Right atrium auricular region (tissue), 2 donors: ENCODE data around the gene CEMIP. TPM values are rescaled to one million over a fixed set of nuclear protein-coding genes. Genes with fewer than 3 reads are reported as not detected.

ENCODE experiments used
- DNase-seq: peaks from one replicate; pipeline ENCODE4 v3.0.0-alpha.2; 2019; ENCODE audit warnings: low spot score
- H3K27ac ChIP-seq, 2 donors: fragments of 200-600 bp; sonication (generic); 1 replicate in 1 of 2; 2 replicates in 1 of 2; pipeline ENCODE4 v1.5.1; 2016 to 2019
- H3K27me3 ChIP-seq, 2 donors: fragments of 200-600 bp; sonication (generic); one replicate each; pipeline versions ENCODE4 v1.5.1 to v1.6.0; 2017 to 2019
- H3K36me3 ChIP-seq: fragments of 200-600 bp; sonication (generic); one replicate; pipeline ENCODE4 v1.5.1; 2016
- H3K4me1 ChIP-seq, 2 donors: fragments of 200-600 bp; sonication (generic); one replicate each; pipeline versions ENCODE4 v1.5.1 to v1.6.0; 2017 to 2019
- H3K4me3 ChIP-seq, 2 donors: fragments of 200-600 bp; sonication (generic); 1 replicate in 1 of 2; 2 replicates in 1 of 2; pipeline ENCODE4 v1.5.1; 2017 to 2019; ENCODE audit warnings: mild to moderate bottlenecking in 1 of 2, moderate library complexity in 1 of 2
- H3K9me3 ChIP-seq, 2 donors: fragments of 200-600 bp; sonication (generic); one replicate each; pipeline ENCODE4 v1.5.1; 2019
- CTCF ChIP-seq, 2 donors: fragments of 200-600 bp; sonication (generic); IDR thresholded peaks; one replicate each; pipeline ENCODE4 v1.5.1; 2019; ENCODE audit warnings: antibody characterized with exemption in 2 of 2
- total RNA-seq, 2 donors: library from RNA; depleted of rRNA; stranded (reverse); fragments of >200 nt; gene quantifications; one replicate each; pipeline ENCODE4 v1.1.0, GENCODE V29; 2016

The CEMIP gene
- total RNA-seq, 2 donors from 2014 or later: 0.22 to 2.9 TPM

- no peak for TF ChIP-seq CTCF (IDR thresholded peaks at IDR 0.05)
- no peak overlapping the region for H3K4me3 ChIP-seq
- no peaks in the 10 kb centered on the region for H3K36me3 ChIP-seq
- peaks cover 0 to 10% of the 10 kb centered on the region in 2 donors for H3K4me1 ChIP-seq
- no peaks in the 10 kb centered on the region for H3K27me3 ChIP-seq
- no peak for DNase-seq
- H3K27ac ChIP-seq: no peak overlapping the region
- H3K9me3 ChIP-seq: no peaks in the 10 kb centered on the region
Observed at GRCh38 chr15:80733460-80733859, 45.7 kb upstream of the CEMIP start.

GRCh38 chr15:80735344-80735743 is 43.8 kb upstream of the CEMIP start:
- H3K27ac ChIP-seq: no peak overlapping the region
- TF ChIP-seq CTCF (IDR thresholded peaks at IDR 0.05): no peak
- peaks cover 0 to 10% of the 10 kb centered on the region in 2 donors for H3K4me1 ChIP-seq

GRCh38 chr15:80736560-80736959 is 42.6 kb upstream of the CEMIP start:
- Histone ChIP-seq H3K27me3 (no peaks in the 10 kb centered on the region), H3K36me3 (no peaks in the 10 kb centered on the region), H3K9me3 (no peaks in the 10 kb centered on the region), H3K4me3 (no peak overlapping the region), H3K4me1 (peaks cover 0 to 10% of the 10 kb centered on the region in 2 donors), H3K27ac (no peak overlapping the region)
- DNase-seq: no peak
- TF ChIP-seq CTCF (IDR thresholded peaks at IDR 0.05): no peak

More at GRCh38 chr15:80735344-80735743, 43.8 kb upstream of the CEMIP start:
- no peaks in the 10 kb centered on the region for H3K9me3 ChIP-seq
- H3K27me3 ChIP-seq: no peaks in the 10 kb centered on the region
- DNase-seq: no peak
- H3K36me3 ChIP-seq: no peaks in the 10 kb centered on the region
- H3K4me3 ChIP-seq: no peak overlapping the region

GRCh38 chr15:80739919-80740318 is 39.3 kb upstream of the CEMIP start:
- Histone ChIP-seq H3K27ac (no peak overlapping the region), H3K27me3 (no peaks in the 10 kb centered on the region), H3K4me1 (no peaks in the 10 kb centered on the region), H3K9me3 (no peaks in the 10 kb centered on the region), H3K4me3 (no peak overlapping the region), H3K36me3 (no peaks in the 10 kb centered on the region)
- TF ChIP-seq CTCF (IDR thresholded peaks at IDR 0.05): no peak
- no peak for DNase-seq

GRCh38 chr15:80742081-80742480 is 37.1 kb upstream of the CEMIP start:
- H3K4me3 ChIP-seq: no peak overlapping the region
- H3K4me1 ChIP-seq: no peaks in the 10 kb centered on the region
- DNase-seq: no peak
- no peaks in the 10 kb centered on the region for H3K9me3 ChIP-seq
- TF ChIP-seq CTCF (IDR thresholded peaks at IDR 0.05): no peak
- H3K27ac ChIP-seq: no peak overlapping the region
- H3K36me3 ChIP-seq: no peaks in the 10 kb centered on the region
- H3K27me3 ChIP-seq: no peaks in the 10 kb centered on the region

GRCh38 chr15:80743189-80743833 is 35.9 kb upstream of the CEMIP start:
- H3K4me3 ChIP-seq: no peak overlapping the region
- H3K27me3 ChIP-seq: no peaks in the 10 kb centered on the region
- H3K27ac ChIP-seq: no peak overlapping the region
- H3K4me1 ChIP-seq: no peaks in the 10 kb centered on the region
- no peaks in the 10 kb centered on the region for H3K36me3 ChIP-seq
- no peaks in the 10 kb centered on the region for H3K9me3 ChIP-seq
- no peak for TF ChIP-seq CTCF (IDR thresholded peaks at IDR 0.05)
- DNase-seq: no peak
